NCI-H510A (cell line): ENCODE measurements around the gene PEX19.
A peak's percentile ranks its signal among the peaks of the same experiment; 100 is the strongest.

Experiments
- DNase-seq: peaks from one replicate; lab custom pipeline; 2025; lab: John Stamatoyannopoulos, UW

Gene PEX19

GRCh38 chr1:160277987-160278386, 6.9 kb downstream of the PEX19 start:
- DNase-seq = no peak

- no peak for DNase-seq
Observed at GRCh38 chr1:160277330-160277729, 7.6 kb downstream of the PEX19 start.

- no peak for DNase-seq
Observed at GRCh38 chr1:160271025-160271424, 13.9 kb downstream of the PEX19 start.

- no peak for DNase-seq
Observed at GRCh38 chr1:160267284-160267991, 17.5 kb downstream of the PEX19 start.

GRCh38 chr1:160264795-160265307, 20.1 kb downstream of the PEX19 start:
- no peak for DNase-seq

GRCh38 chr1:160261893-160262794, 22.8 kb downstream of the PEX19 start, which contains the start of gene DCAF8:
DCAF8 (minus strand) TSS chr1:160262549; CDS start chr1:160244008, 18,541 bp downstream.
- peak; percentile 94 for DNase-seq

- peak; percentile 43 for DNase-seq
Observed at GRCh38 chr1:160261556-160261892, 23.4 kb downstream of the PEX19 start.

GRCh38 chr1:160260406-160261382, 24.2 kb downstream of the PEX19 start:
- DNase-seq = peak; percentile 26

- DNase-seq = no peak
Observed at GRCh38 chr1:160258177-160258798, 26.6 kb downstream of the PEX19 start.

- DNase-seq = no peak
Observed at GRCh38 chr1:160257411-160258015, 27.4 kb downstream of the PEX19 start.

- DNase-seq = no peak
Observed at GRCh38 chr1:160256396-160257046, 28.4 kb downstream of the PEX19 start.

- DNase-seq = no peak
Observed at GRCh38 chr1:160255781-160256300, 29.1 kb downstream of the PEX19 start.

- DNase-seq = peak; percentile 43
Observed at GRCh38 chr1:160251687-160252526, 33.0 kb downstream of the PEX19 start.

GRCh38 chr1:160251011-160251410, 33.9 kb downstream of the PEX19 start:
- DNase-seq = no peak

- no peak for DNase-seq
Observed at GRCh38 chr1:160247053-160247452, 37.9 kb downstream of the PEX19 start.

- no peak for DNase-seq
Observed at GRCh38 chr1:160245434-160245833, 39.5 kb downstream of the PEX19 start.

GRCh38 chr1:160244209-160244608, 40.7 kb downstream of the PEX19 start:
- no peak for DNase-seq

- no peak for DNase-seq
Observed at GRCh38 chr1:160243767-160244166, 41.2 kb downstream of the PEX19 start.
